Measurements from ENCODE around the gene TTC38. TPM values are rescaled to one million over a fixed set of nuclear protein-coding genes. Genes with fewer than 3 reads are reported as not detected.

TTC38 gene
- total RNA-seq, result 15.5 and 23.0 TPM in 2 replicates

DNA sequence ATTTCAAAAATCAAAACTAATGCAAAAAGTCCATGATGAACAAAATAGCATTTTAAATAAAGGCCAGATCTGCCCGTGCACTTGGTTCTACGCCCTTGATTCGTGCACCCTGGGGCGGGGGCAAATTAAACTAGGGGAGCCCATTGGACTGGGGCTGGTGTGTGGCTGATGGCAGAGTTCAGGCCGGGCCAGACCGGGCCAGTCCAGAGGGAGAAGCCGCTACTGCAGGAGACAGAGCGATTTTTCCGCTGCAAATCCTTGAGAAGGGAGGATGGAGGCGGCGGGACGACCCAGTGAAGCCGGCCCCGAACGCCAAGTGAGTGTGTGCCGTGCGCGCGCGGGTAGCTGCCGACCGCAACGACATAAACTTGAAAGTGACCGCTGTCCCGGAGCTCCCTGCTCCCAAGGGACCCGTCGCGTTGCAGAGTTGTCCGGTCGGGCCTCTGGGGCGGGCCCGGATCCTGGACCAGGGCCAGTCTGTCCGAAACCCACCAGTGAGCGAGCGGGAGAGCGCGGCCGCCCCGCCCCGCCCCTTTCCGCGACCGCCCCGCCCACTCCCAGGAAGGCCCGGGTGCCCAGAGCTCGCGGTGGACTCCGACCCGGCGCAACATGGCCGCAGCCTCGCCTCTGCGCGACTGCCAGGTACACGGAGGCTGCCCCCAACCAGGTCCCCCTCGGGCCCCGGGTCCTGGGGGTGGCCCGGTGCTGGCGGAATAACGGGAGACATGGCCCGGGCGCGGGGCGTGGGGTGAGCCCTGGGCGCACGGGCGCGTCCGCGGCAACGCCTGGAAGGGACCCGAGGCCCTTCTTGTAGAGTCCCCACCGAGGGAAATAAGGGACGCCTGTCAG, at the start of gene TTC38:
Gene TTC38, plus strand, starts transcription at position 578 of the 849 bp plus-strand sequence. Its CDS starts 32 bp downstream, at position 610.

DNA sequence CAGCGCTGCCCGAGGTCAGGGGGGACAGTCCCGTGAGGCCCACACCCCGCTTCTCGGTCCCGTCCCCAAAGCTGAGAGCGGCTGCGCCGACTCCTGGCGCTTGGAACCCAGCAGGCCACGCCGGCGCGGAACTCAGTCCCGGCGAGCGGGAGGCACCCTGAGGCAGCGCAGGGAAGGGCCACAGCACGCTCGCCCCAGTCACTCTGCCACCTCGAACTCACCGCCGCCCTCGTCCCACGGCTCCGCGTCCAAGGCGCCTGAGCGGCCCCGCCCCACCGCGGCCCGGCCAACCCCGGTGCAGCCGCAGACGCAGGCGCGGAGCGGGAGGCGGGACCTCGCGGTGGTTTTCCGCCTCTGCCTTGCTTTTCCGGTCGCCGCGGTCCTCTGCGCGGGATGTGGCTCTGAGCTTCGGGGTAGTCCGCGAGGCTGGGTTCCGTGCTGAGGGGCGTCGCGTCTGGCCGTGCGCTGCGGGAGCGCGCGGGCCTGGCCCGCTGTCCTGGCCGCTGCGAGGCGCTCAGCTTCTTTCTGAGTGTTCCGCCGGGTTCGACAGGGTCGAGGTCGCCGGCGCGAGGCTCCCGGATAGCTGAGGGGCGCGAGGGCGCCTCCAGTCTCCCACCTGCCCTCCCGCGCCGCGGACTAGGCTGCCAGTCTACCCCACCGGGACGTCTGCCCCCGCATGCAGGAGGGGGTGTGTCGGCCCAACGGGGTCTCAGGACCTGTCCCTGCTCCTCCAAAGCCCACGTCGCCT, 17.6 kb upstream of the TTC38 start, which contains the start of gene CDPF1:
Gene CDPF1, minus strand, starts transcription at position 259 of the 748 bp plus-strand sequence. CDS start 2,009 bp downstream, outside the sequence.

DNA sequence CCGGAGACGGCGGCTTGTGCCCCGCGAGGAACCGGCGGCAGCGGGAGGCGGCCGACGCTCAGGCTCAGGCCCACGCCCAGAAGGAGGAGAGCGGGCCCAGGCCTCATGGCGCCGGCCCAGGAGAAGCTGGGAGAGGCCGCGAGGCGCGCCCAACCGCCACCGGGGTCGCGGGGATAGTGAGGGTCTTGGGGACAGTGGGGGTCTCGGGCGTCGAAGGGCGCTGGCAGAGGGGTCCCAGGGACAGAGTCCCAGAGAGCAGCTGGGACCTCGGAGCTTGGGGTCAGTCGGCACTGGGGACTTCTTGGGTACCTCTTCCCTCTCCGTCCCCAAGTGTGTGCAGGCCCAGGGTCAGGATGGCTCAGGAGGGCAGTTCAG, 4.6 kb upstream of the TTC38 start, which contains the start of gene PKDREJ:
Gene PKDREJ, minus strand, starts transcription at position 128 of the 375 bp plus-strand sequence. Its CDS starts 21 bp downstream, at position 107.

GRCh38 chr22:46296257-46297150, 28.7 kb downstream of the TTC38 start, which contains the start of gene GTSE1:
GTSE1 (plus strand) TSS chr22:46296870; CDS start chr22:46297401, 531 bp downstream.

GRCh38 chr22:46335201-46336118, 67.7 kb downstream of the TTC38 start, which contains the start of gene TRMU:
TRMU (plus strand) TSS chr22:46335714; CDS start chr22:46335765, 51 bp downstream.

Other genes with a start within 250 kb of the TTC38 start
- gene PPARA, start 117.5 kb upstream of the TTC38 start, total RNA-seq, result 10.5 and 16.9 TPM in 2 replicates
- 7.5 and 9.9 TPM in 2 replicates for gene CDPF1, start 17.7 kb upstream of the TTC38 start, total RNA-seq
- gene PKDREJ, start 4.7 kb upstream of the TTC38 start, total RNA-seq, result under 0.01 TPM in 1 of 2 replicates, not detected in the other
- 0.56 and 11.3 TPM in 2 replicates for gene GTSE1, start 28.9 kb downstream of the TTC38 start, total RNA-seq
- 30.2 and 34.3 TPM in 2 replicates for gene TRMU, start 67.7 kb downstream of the TTC38 start, total RNA-seq

Measured in regular cardiac myocyte (primary cell).